A549 treated with RU486 at 1 μM for 4 hours (cell line): ENCODE measurements around the gene SPON2. TPM values are rescaled to one million over a fixed set of nuclear protein-coding genes. Genes with fewer than 3 reads are reported as not detected.

Experiments used
- total RNA-seq: library from RNA; stranded (reverse); fragments of 200-300 nt; extraction: Qiagen RNA extraction; gene quantifications from 5 replicates; pipeline ENCODE4 v1.2.3, GENCODE V29; 2022; ENCODE audit warnings: low read depth

The SPON2 gene
- total RNA-seq: 0.20 to 0.58 TPM (median 0.26 TPM) in 5 replicates

DNA sequence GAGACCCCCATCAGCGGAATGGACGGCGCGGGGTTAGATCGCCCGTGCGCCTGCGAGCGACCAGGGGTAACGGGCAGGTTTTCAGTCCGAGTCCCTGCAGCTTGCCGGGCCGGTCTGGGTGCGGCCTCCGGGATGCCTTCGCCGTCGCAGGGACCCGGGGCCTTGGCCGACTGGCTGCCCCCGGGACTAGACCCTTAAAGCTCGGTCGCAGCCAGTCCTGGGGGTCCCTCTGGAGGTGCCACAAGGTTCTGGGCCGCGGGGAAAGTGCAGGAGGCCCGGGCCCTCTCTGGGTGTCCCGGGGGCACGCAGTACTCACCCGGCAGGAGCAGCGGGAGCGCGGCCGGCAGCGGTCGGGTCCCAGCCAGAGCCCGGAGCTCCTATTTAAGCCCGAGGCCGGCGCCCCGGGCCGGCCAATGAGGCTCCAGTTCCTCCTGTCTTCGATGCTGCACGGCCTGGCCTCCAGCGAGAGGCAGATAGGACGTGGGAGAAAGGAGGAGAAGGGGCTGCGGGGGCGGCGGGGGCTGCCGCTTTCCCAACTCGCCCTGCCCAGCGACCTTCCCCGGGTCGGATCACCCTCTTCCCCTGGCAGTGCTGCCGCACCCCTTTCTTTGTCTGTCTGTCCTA is at the start of gene SPON2:
TSS of gene SPON2 (minus strand) at position 356 of the 624 bp plus-strand sequence.

Other genes starting within 250 kb of the SPON2 start
- gene GAK, start 240.3 kb downstream of the SPON2 start, total RNA-seq: 31.9 to 52.0 TPM (median 45.8 TPM) in 5 replicates
- gene TMEM175, start 240.1 kb downstream of the SPON2 start, total RNA-seq: 8.6 to 10.0 TPM (median 9.0 TPM) in 5 replicates
- gene DGKQ, start 199.0 kb downstream of the SPON2 start, total RNA-seq: 4.0 to 7.9 TPM (median 6.9 TPM) in 5 replicates
- 7.7 to 16.8 TPM (median 12.3 TPM) in 5 replicates for gene IDUA, start 185.5 kb downstream of the SPON2 start, total RNA-seq
- gene SLC26A1, start 179.2 kb downstream of the SPON2 start, total RNA-seq: 0.20 to 0.91 TPM (median 0.26 TPM) in 5 replicates
- gene FGFRL1, start 161.0 kb downstream of the SPON2 start, total RNA-seq: 14.1 to 24.8 TPM (median 24.6 TPM) in 5 replicates
- 1.8 to 4.3 TPM (median 2.7 TPM) in 5 replicates for gene RNF212, start 59.0 kb downstream of the SPON2 start, total RNA-seq
- 66.1 to 92.8 TPM (median 81.0 TPM) in 5 replicates for gene CTBP1, start 76.5 kb upstream of the SPON2 start, total RNA-seq
- gene MAEA, start 117.3 kb upstream of the SPON2 start, total RNA-seq: 52.1 to 67.4 TPM (median 65.9 TPM) in 5 replicates
- gene UVSSA, start 174.6 kb upstream of the SPON2 start, total RNA-seq: 3.6 to 5.8 TPM (median 4.3 TPM) in 5 replicates
- gene NKX1-1, start 233.9 kb upstream of the SPON2 start, total RNA-seq: not detected in 5 replicates